Loucy (cell line): ENCODE data around the gene KIAA0319L.

Experiments used
- EZH2phosphoT487 ChIP-seq: fragments of 200-600 bp; IDR thresholded peaks from 2 replicates; pipeline ENCODE4 v1.6.1; 2018; ENCODE audit warnings: antibody characterized with exemption, mild to moderate bottlenecking, moderate library complexity, borderline replicate concordance
- TF ChIP-seq, protein P1 (sequence below): fragments of 200-600 bp; sonication (generic); conservative IDR thresholded peaks from 2 replicates; pipeline ENCODE4 v1.5.1; 2014; ENCODE audit warnings: mild to moderate bottlenecking, antibody characterized with exemption, low read length

DNA sequence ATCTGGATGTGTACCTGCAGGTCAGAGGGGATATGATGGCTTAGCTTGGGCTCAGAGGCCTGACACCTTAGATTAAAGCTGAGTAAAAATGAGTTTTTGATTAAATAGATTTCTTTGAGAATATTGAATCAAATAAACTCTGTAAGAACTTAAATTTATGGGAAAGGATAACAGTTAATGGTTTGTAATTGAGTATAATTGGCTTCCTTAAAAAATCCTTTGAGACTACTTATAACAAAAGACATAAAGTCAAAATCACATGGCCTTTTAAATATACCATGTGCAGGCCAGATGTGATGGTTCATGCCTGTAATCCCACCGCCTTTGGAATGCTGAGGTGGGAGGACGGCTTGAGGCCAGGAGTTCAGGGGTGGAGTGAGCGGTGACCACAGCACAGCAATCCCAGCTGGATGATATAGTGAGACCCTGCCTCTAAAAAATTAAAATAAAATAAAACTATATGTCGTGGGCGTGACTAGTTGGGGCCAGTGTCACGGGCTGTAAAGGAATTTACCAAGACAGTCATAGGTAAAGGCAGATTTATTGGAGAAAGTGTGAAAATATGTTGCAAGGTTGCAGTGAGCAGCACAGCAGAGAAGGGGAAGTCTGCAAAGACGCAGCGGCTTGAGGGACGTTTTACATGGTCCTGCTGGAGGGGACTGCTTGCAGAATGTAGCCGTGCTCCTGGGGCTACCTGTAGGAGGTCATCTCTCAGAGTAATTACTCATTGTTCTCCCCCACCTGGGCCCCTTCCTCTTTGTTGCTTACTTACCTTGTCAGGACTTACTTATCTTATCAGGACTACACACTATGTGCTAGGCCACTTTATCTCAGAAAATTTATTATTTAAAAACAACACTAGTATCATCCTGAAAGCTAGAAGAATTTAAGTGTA lies 166.4 kb downstream of the KIAA0319L start:
- TF ChIP-seq, protein P1, sequence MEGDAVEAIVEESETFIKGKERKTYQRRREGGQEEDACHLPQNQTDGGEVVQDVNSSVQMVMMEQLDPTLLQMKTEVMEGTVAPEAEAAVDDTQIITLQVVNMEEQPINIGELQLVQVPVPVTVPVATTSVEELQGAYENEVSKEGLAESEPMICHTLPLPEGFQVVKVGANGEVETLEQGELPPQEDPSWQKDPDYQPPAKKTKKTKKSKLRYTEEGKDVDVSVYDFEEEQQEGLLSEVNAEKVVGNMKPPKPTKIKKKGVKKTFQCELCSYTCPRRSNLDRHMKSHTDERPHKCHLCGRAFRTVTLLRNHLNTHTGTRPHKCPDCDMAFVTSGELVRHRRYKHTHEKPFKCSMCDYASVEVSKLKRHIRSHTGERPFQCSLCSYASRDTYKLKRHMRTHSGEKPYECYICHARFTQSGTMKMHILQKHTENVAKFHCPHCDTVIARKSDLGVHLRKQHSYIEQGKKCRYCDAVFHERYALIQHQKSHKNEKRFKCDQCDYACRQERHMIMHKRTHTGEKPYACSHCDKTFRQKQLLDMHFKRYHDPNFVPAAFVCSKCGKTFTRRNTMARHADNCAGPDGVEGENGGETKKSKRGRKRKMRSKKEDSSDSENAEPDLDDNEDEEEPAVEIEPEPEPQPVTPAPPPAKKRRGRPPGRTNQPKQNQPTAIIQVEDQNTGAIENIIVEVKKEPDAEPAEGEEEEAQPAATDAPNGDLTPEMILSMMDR = no peak
- no peak for TF ChIP-seq EZH2phosphoT487
